K562 (cell line): ENCODE data around the gene RYK. TPM values are rescaled to one million over a fixed set of nuclear protein-coding genes. Genes with fewer than 3 reads are reported as not detected.

Source experiments
- MGA ChIP-seq: fragments of 450-650 bp; IDR thresholded peaks from 2 replicates; pipeline ENCODE4 v1.6.1; 2016; ENCODE audit warnings: mild to moderate bottlenecking, moderate library complexity
- PML ChIP-seq: IDR thresholded peaks from 2 replicates; pipeline ENCODE4 v1.6.1; 2012; ENCODE audit warnings: low read length, inconsistent platforms
- VEZF1 ChIP-seq: fragments of 200-800 bp; sonication (Bioruptor generic); IDR thresholded peaks from 2 replicates; pipeline ENCODE4 v1.6.1; 2017; ENCODE audit warnings: missing genetic modification characterization, missing compliant biosample characterization
- ZBTB40 ChIP-seq, 2 experiments: fragments of 450-650 bp in 1 of 2; sonication (generic) in 1 of 2; formaldehyde crosslinking in 1 of 2; IDR thresholded peaks; 2 replicates each; pipeline versions ENCODE4 v1.7.1 to v1.9.0; 2016 to 2022; ENCODE audit warnings: inconsistent platforms in 1 of 2, mild to moderate bottlenecking in 1 of 2, missing genetic modification reagents in 1 of 2
- polyA plus RNA-seq, 8 experiments: library from polyadenylated mRNA; depleted of rRNA in 4 of 8; stranded (reverse) in 5 of 8; unstranded in 3 of 8; fragments of >200 nt; fragmentation: Nextera tagmentation in 2 of 8; fragmentation: Illumina TruSeq in 1 of 8; extraction: Ambion mirVana in 2 of 8; extraction: Trizol in 1 of 8; gene quantifications; 2 replicates each; pipeline versions ENCODE4 v1.2.1 to v1.2.3, GENCODE V29; 2011 to 2014; ENCODE audit warnings: inconsistent platforms in 1 of 8, missing spikeins in 1 of 8
- total RNA-seq, 7 experiments: library from RNA; depleted of rRNA in 6 of 7; stranded (reverse); fragments of >200 nt in 6 of 7; fragmentation: Illumina TruSeq in 2 of 7; extraction: Trizol in 2 of 7; gene quantifications; 2 replicates each; pipeline versions ENCODE4 v1.2.1 to v1.2.3, GENCODE V29; 2011 to 2021; ENCODE audit warnings: low replicate concordance in 1 of 7

The RYK gene
- total and polyA plus RNA-seq, 9 of the 15 experiments (the other 6 are each of a cell fraction or from before 2014, with no cell fraction given): 4.2 to 29.5 (median 16.6) TPM

GRCh38 chr3:134250717-134251220 lies at the start of gene RYK (continued):
- TF ChIP-seq VEZF1 (CRISPR knock-in tag): peak; percentile 73
- peak; percentile 73 for TF ChIP-seq MGA
- TF ChIP-seq ZBTB40 (IDR thresholded peaks at IDR 0.05): 0 out of 2 replicates have a peak, but pooled peaks have one; percentile 33
- no peak for TF ChIP-seq ZBTB40 (CRISPR knock-in tag; IDR thresholded peaks at IDR 0.05)
- 0 out of 2 replicates have a peak, but pooled peaks have one; percentile 40 for TF ChIP-seq PML
